ENCODE measurements around the gene CYB5D1.

CYB5D1 gene

DNA sequence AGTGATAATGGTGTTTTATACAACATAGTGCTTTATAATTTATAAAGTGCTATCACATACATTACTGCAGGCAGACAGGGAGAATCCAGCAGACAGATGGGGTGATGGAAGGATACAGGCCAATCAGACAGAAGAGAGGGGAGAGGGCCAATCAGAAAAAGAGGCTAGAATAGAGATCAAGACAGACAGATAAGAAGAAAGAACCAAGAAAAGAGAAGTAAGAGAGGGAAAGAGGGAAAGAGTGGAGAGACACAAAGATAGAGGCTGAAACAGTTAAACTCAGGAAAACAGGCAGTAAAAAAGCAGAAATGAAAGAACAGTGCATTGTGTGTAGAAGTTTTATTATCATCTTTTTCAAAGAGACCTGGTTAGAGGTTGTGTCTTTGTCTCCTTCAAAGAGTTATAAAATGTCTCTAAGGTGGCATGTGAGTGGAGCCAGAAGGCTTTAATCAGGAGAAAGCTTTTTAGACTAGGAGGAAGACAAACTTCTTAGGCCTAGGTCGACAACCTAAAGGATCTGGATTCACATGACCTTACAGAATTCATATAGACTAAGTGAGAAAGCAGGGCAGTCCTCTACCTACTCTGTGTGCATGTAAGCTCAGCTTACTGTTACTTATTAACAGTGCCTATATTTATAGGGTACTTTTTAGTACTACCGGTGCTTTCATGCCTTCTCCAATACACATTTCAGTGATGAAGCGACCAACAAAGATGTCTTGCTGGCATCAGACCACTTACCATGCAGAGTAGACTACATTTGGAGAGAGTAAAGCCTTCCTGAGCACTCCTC is 22.5 kb downstream of the CYB5D1 start:
- H3K4me3 ChIP-seq (replicated peaks; ENCODE audit: insufficient read depth, low read length): no peak overlapping the region
- no peak for DNase-seq (ENCODE audit: low read depth in 1 of 2, low spot score in 1 of 2)
- TF ChIP-seq SPI1 (IDR thresholded peaks at IDR 0.05; ENCODE audit: borderline replicate concordance, low read depth) (no peak), GABPA (IDR thresholded peaks at IDR 0.05; ENCODE audit: low read depth) (no peak), POLR2AphosphoS5 (IDR thresholded peaks at IDR 0.05; ENCODE audit: low read depth) (no peak)
- TF ChIP-seq, protein P1, sequence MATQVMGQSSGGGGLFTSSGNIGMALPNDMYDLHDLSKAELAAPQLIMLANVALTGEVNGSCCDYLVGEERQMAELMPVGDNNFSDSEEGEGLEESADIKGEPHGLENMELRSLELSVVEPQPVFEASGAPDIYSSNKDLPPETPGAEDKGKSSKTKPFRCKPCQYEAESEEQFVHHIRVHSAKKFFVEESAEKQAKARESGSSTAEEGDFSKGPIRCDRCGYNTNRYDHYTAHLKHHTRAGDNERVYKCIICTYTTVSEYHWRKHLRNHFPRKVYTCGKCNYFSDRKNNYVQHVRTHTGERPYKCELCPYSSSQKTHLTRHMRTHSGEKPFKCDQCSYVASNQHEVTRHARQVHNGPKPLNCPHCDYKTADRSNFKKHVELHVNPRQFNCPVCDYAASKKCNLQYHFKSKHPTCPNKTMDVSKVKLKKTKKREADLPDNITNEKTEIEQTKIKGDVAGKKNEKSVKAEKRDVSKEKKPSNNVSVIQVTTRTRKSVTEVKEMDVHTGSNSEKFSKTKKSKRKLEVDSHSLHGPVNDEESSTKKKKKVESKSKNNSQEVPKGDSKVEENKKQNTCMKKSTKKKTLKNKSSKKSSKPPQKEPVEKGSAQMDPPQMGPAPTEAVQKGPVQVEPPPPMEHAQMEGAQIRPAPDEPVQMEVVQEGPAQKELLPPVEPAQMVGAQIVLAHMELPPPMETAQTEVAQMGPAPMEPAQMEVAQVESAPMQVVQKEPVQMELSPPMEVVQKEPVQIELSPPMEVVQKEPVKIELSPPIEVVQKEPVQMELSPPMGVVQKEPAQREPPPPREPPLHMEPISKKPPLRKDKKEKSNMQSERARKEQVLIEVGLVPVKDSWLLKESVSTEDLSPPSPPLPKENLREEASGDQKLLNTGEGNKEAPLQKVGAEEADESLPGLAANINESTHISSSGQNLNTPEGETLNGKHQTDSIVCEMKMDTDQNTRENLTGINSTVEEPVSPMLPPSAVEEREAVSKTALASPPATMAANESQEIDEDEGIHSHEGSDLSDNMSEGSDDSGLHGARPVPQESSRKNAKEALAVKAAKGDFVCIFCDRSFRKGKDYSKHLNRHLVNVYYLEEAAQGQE (IDR thresholded peaks at IDR 0.05; ENCODE audit: insufficient replicate concordance, low read depth): no peak
- TF ChIP-seq, protein P2, sequence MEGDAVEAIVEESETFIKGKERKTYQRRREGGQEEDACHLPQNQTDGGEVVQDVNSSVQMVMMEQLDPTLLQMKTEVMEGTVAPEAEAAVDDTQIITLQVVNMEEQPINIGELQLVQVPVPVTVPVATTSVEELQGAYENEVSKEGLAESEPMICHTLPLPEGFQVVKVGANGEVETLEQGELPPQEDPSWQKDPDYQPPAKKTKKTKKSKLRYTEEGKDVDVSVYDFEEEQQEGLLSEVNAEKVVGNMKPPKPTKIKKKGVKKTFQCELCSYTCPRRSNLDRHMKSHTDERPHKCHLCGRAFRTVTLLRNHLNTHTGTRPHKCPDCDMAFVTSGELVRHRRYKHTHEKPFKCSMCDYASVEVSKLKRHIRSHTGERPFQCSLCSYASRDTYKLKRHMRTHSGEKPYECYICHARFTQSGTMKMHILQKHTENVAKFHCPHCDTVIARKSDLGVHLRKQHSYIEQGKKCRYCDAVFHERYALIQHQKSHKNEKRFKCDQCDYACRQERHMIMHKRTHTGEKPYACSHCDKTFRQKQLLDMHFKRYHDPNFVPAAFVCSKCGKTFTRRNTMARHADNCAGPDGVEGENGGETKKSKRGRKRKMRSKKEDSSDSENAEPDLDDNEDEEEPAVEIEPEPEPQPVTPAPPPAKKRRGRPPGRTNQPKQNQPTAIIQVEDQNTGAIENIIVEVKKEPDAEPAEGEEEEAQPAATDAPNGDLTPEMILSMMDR (IDR thresholded peaks at IDR 0.05; ENCODE audit: insufficient read depth, low read length): no peak
- no peaks in the 10 kb centered on the region for H3K27me3 ChIP-seq (ENCODE audit: insufficient read depth, poor library complexity, severe bottlenecking)
- peak overlapping the region; percentile 53 for H3K27ac ChIP-seq (replicated peaks)

DNA sequence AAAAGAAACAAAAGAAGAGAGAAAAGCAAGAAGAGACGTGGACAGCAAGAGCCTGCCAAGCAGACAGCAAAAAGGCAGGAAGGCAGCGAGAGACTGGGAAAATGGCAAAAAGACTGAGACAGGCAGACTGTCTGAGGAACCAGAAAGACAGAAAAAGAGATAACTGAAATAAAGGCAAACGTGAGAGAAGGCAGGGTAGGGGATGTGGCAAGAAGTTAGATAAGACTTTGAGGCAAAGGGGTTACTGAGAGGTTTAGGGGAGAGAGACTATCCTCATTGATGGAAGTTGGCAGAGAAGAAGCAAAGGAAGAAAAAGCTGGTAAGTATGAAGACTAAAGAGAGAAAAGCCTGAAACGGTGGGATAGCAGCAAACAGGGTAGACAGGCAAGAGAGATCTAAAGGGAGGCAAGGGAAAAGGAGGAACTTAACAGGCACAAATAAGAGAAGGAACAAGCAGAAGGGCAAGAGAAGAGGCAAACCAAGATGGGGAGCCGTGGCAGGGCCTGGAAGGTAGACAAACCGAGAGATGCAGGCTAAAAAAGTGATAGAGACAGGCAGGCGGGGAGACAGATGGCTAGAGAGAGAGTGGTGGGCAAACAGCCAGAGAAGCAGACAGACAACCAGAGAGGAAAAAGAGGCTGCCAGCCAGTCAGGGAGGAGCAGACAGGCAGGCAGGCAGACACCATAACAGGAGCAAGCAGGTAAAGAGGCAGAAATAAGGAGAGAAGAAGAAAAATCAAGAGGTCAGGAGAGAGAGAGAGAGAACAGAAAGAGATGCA is 23.7 kb downstream of the CYB5D1 start:
- DNase-seq (ENCODE audit: low read depth in 1 of 2, low spot score in 1 of 2): peak in 1 of 2 experiments; percentile 17

DNA sequence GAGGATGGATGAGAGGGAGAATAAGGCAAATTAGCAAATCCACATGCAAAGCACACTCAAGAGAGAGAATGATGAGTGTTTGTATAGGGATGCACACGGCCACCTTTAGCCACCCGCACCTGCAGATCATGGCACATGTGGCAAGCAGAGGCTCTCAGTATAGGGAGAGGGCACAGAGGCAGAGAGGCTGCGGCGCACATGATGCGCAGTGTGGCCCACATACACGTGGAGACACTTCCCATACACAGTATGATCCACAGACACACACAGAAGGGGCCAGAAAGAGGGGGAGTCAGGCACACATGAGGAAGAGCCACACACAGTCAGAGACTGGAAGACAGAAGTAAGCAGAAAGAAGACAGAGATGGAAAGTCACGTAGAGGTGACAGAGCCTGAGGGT is 24.3 kb downstream of the CYB5D1 start:
- no peak for DNase-seq (ENCODE audit: low read depth in 1 of 2, low spot score in 1 of 2)
- TF ChIP-seq GABPA (IDR thresholded peaks at IDR 0.05; ENCODE audit: low read depth) (no peak), POLR2AphosphoS5 (IDR thresholded peaks at IDR 0.05; ENCODE audit: low read depth) (no peak), SPI1 (IDR thresholded peaks at IDR 0.05; ENCODE audit: borderline replicate concordance, low read depth) (no peak)
- TF ChIP-seq, protein P2 (IDR thresholded peaks at IDR 0.05; ENCODE audit: insufficient read depth, low read length): no peak
- TF ChIP-seq, protein P1 (IDR thresholded peaks at IDR 0.05; ENCODE audit: insufficient replicate concordance, low read depth): no peak
- Histone ChIP-seq H3K4me3 (replicated peaks; ENCODE audit: insufficient read depth, low read length) (no peak overlapping the region), H3K27me3 (ENCODE audit: insufficient read depth, poor library complexity, severe bottlenecking) (no peaks in the 10 kb centered on the region), H3K27ac (replicated peaks) (peak overlapping the region; percentile 53)

More for the DNA sequence above, 23.7 kb downstream of the CYB5D1 start:
- Histone ChIP-seq H3K4me3 (replicated peaks; ENCODE audit: insufficient read depth, low read length) (no peak overlapping the region), H3K27me3 (ENCODE audit: insufficient read depth, poor library complexity, severe bottlenecking) (no peaks in the 10 kb centered on the region), H3K27ac (replicated peaks) (peak overlapping the region; percentile 53)
- no peak for TF ChIP-seq SPI1 (IDR thresholded peaks at IDR 0.05; ENCODE audit: borderline replicate concordance, low read depth)
- no peak for TF ChIP-seq POLR2AphosphoS5 (IDR thresholded peaks at IDR 0.05; ENCODE audit: low read depth)
- TF ChIP-seq, protein P2 (IDR thresholded peaks at IDR 0.05; ENCODE audit: insufficient read depth, low read length): no peak
- TF ChIP-seq, protein P1 (IDR thresholded peaks at IDR 0.05; ENCODE audit: insufficient replicate concordance, low read depth): no peak
- TF ChIP-seq GABPA (IDR thresholded peaks at IDR 0.05; ENCODE audit: low read depth): no peak

Data from HL-60 (cell line).